Eye (tissue), 1 donor: ENCODE data around the gene SNRNP200.
A peak's percentile ranks its signal among the peaks of the same experiment; 100 is the strongest.

Experiments used
- DNase-seq: peaks from one replicate; pipeline ENCODE4 v3.0.0-alpha.2; 2015

The SNRNP200 gene

DNA sequence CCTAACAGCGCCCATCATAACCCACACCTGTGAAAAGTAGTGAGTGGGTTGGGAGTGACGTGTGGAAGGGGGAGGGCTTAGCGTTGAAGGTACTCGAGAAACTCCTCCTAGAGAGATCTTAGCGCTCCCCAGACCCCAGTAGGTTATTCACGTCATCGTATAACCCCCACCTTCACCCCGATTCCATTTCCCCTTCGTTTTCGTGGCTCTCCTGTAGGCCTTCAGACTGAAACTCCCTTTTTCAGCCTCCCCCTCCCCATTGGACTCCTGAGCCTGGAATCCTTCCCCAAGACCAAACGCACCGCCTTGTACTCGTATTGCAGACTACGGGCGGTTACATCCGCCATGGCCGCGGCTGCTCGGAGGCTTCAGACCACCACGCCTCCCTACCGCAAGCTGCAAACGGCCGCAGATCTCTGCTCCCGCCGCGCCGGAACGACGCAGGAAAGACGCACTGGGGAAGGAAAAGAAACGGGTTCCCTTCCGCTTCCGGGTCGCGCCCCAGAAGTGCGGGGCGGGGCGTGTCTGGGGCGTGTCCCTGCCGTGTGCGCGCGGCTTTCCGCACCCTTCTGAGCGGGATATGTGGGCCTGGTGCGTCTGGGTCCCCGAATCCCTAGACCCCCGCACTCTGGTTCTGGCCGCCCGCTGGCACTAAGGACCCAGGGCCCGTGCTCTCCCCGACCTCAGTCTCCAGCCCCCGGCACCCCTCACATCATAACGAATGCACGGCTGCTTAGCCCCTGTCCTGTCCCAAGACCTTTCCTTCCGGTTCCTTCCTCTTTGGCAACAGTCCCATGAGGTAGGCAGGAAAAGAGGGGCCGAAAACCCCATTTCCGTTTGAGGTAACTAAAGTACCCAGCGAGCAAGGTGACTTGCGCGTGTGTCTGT, at the start of gene SNRNP200:
Gene SNRNP200 (minus strand): TSS at position 456 of the 888 bp plus-strand sequence. CDS start 109 bp downstream, at position 347.
- DNase-seq: peak; percentile 95

DNA sequence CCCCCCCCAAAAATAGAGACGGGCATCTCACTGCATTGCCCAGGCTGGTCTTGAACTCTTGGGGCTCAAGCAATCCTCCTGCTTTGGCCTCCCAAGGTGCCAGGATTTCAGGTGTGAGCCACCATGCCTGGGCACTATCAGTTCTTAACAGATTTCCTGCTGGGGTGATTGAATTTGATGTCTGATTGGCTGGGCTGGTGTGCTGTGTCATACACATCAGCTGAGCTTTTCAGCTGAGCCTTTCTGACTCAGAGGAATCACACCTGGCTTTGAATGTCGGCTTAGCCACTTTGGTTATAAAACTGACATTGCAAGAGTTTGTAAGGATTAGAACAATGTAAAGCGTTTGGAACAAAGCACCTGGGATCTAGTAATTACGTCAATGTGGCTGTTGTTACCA, 49.1 kb upstream of the SNRNP200 start:
- no peak for DNase-seq

DNA sequence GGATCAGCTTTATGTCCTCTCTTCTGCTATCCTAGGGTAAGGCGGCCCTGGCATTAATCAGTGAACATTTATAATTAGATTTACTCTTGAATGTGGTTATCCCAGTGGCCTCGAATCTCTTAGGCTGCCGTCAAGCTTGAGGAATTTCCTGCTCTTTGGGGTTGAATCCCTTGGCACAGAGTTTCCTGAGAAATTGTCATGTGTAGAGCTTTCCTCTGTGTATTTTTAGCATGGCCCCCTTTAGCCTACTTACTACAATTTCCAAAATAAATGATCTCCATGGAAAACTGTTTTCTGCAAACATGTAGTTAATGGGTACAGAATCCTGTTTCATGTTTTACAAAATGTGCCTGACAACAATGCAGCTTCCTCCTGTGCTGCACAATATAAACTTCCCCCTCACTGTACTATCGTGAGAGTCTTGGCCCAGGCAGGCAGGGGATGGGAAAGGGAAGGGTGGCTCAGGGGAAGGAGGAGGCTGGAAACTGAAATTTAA, 48.3 kb upstream of the SNRNP200 start:
- peak; percentile 49 for DNase-seq

DNA sequence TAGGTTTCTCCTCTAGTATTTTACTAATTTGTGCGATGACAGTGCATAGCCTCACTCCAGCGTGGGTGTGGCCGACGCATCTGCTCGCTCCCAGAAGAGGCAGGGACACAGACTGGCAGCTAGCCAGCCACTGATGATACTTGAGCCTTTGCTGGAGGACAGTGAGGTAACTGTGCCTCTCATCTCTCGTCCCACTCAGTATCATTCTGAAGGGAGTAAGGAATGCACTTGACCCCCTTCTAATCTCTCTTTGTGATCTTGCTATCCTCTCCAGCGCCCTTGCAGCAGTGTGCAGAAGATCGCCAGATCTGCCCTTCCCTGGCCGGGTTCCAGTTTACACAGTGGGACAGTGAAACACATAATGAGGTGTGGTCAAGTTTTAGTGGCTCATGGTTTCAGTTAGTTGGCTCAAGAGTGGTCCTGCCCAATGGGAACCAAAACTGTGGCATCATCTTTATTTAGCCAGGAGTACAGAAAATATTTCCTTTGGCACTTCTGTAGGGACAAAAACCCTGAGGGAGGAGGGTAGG, 47.8 kb upstream of the SNRNP200 start:
- DNase-seq: peak; percentile 37

DNA sequence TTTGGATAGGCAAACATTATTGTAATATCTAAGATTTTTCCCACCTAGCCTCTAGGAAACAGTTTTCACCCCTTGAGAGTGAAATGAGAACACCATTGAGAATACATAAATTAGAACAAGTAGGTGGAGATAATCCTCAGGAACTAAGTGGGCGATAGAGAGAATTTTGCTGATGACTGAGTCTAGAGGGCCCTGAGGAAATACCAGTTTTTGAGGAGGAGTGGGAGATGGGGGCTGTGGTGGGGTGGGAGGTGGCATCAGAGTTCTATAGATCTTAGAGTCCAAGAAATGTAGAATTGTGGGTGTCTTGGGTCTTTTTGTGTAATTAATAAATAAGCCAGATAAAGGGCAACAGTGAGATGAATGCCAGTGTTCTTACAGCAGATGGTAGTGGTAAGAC, 42.0 kb upstream of the SNRNP200 start:
- no peak for DNase-seq

DNA sequence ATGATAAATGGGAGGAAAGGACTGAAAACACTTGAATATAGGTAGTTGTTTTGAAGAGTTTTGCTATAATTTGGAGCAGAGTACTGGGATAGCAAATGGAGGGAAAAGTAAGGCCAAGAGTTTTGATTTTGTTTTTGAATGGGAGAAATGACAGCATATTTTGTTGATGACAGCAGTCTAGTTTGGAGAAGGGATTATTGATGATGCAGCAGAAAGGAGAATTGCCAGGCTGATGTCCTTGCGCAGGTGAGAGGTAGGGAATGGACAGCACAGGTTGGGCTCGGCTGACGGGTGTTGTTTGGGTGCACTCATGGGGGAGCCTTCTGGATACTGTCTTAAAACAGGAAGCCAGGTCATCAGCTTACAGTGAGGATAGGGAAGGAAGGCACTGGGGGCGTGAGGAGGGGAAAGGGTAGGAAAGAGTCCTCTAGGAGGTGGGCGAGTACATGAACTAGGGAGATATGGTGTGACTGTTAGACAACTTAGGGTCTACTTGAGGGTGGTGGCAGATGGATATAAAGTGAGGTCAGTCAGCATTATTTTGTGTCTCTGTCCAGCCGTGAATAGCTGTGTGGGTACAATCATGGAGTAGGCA, 40.6 kb upstream of the SNRNP200 start:
- no peak for DNase-seq

DNA sequence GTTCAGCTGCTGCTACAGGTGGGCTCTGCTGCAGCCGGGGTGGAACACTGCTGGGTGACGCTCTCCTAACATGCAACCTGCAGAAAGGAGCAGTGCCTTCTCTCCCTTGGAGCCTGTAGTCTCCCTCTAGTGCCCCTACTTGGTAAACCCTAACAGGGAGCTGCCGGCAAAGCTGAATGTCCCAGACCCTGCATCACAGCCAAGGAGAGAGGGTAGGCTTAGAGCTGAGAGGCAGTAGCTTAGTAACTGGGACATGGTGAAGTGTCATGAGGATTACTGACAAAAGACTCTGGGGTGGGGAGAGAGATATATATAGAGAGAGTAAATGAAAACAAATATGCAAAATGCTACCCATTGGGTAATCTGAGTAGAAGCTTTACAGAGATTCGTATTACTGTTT, 40.1 kb upstream of the SNRNP200 start:
- no peak for DNase-seq

DNA sequence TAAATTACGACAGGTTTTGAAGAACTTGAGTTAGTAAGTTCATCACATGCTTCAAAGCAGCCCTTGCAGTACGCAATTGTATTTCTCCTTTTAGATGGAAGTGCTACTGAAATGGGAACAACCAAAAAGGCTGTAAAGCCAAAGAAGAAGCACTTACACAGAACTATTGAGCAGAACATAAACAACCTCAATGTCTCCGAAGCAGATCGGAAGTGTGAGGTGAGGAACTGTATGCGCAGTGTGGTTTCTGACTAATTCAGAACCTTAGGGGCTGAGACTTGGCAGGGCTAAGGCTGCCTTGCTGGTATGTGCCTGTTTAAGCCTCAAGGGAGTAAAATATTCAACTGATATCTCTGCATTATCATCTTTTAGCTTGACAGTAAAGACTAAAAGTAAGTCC, 38.7 kb upstream of the SNRNP200 start:
- no peak for DNase-seq

DNA sequence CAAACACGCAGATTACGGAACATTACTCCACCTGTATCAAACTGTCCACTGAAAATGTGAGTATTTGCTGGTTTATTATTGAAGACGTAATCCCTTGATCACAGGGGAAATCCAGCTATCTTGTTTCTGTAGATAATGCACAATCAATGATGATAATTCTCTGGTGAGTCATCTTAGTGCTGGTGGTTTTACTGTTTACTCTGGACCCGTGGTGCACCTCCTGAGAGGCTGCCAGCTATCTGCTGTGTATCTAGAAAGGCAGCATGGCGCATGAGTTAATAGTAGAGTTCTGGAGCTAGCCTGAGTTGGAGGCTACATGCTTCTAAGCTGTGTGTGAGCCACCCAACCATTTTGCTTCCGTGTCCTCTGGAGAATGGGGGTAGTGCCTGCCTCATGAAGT, 36.7 kb upstream of the SNRNP200 start:
- no peak for DNase-seq

DNA sequence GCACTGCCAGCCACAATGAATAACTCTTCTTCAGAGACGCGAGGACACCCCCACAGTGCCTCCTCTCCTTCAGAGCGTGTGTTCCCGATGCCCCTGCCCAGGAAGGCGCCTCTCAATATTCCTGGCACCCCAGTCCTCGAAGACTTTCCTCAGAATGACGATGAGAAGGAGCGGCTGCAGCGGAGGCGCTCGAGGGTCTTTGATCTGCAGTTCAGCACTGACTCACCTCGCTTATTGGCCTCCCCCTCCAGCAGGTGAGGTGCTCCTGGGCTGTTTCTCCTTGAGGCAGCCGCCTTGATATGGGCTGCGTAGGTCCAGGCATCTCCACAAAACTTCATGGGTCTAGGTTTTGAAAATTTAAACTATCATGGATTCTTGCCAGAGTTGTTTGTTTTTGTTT, 36.3 kb upstream of the SNRNP200 start:
- no peak for DNase-seq

DNA sequence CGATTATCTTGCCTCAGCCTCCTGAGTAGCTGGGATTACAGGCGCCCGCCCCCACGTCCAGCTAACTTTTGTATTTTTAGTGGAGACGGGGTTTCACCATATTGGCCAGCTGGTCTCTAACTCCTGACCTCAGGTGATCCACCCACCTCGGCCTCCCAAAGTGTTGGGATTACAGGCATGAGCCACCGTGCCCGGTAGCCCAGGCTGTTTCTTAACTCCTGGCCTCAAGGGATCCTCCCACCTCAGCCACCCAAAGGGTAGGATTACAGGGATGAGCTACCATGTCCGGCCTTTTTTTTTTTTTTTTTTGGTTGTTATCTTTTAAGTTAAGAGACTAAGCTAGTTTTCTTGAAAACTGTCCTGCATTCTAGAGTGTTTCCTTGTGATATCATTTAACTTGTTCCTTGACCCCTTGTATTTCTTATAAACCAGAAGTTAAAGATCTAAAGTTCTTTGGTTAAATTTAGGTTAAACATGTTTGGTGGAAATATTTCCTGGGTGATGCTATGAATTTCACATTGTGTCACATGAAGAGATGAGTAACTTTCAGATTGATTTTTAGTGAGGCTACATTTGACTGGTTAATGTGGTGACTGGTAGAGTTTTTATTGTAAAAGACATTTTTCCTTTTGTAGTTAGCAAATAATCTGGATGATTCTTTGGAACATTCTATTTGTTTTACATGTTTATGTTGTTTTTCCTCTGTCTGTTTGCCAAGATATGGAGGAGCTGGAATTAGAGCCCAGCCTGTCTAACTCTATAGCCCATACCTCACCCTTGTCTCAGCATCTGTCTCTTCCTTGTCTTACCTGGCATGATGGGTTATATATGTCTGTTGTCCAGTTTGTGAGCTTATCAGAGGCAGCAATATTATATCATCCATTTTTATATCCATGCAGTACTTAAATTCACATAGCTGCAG, 35.4 kb upstream of the SNRNP200 start:
- DNase-seq: no peak

DNA sequence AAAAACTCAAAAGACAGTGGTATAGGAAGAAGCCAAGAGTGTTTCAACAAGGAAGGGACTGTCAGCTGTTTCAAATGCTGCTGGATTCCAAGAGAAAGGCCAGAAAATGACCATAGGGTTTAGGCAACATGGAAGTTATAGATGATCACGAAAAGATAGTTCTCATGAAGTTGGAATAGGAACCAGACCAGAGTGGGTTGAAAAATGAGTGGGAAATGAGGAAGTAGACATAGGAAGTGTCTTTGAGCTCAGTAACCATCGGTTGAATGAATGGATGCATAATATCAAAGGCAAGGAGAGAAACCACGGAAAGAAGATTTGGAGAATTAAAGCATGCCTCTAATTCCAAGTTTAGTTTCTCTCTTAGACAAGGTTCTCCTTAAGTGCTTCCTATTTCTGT, 31.5 kb upstream of the SNRNP200 start:
- no peak for DNase-seq

DNA sequence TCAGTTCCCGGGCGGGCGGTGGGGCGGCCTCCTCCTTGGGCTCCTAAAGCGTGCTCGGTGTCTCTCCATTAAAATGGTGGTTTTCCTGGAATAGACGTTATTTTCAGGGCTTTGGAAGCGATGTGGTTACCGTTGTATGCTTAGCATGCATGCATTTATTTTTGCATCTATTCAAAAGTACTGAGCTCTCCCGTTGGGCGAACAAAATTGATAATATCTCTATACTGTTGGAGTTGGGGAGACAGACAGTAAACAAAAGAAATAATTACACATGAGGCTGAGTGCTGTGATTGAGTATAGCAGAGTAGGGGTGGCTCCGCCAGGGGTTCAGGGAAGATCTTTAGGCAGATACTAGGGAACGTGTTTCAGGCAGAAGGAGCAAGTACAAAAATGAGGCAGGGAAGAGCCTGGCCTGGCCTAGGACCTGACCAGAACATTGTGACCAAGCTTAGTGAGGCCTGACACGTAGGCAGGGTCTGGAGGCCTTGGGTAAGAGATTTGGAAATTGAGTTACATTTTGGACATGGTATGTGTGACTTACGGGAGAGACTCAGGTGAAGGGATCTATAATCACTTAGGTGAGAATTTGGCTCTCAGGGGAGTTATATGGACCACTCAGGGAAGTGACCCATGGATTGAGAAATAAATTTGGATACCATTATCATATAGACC, 30.9 kb upstream of the SNRNP200 start:
- no peak for DNase-seq

DNA sequence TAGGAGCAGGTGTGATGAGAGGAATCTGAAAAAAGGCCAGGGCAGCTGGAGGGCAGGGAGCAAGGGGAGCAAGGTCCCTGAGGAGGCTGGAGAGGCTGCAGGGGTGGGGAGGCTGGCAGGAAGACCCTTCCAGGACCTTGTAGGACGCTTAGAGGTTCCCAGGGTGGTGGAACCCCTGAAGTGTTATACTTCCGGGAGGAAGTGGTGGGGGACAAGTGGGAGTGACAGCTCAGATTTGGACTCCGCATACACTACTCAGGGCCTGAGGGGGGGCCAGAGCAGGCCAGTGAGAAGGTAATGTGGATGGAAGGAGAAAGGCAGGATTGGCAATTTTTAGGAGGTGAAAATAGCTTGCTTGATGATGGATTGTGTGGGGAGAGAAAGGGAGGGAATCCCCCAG, 28.4 kb upstream of the SNRNP200 start:
- DNase-seq: no peak

DNA sequence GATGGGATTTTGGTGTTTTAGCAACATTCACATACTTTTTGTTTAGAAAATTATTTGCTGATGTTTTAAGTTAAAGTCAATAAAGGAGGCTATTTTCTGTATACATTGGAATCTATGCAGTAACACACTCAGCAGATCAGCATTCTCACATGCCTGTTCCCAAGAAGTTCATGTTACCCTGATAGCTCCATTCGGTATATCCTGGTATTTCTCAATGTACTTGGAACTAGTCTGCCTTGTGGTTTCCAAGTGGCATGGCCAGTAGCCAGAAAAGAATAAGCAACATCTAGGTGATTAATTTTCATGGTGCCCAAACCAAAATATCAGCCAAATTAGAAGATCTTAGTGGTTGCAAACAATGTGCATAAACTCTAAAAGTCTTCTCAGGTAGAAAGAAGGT, 25.1 kb upstream of the SNRNP200 start:
- no peak for DNase-seq

DNA sequence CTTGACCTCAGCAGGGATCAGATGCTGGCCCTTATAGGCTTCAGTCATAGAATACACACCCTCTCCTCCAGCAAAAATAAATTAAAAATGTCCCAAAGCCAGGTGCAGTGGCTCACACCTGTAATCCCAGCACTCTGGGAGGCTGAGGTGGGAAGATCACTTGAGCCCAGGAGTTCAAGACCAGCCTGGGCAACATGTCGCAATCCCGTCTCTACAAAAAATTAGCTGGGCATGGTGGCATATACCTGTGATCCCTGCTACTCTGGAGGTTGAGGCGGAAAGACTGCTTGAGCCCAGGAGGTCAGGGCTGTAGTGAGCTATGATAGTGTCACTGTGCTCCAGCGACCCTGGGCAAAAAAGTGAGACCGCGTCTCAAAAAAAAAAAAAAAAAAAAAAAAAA, 24.5 kb upstream of the SNRNP200 start:
- no peak for DNase-seq

DNA sequence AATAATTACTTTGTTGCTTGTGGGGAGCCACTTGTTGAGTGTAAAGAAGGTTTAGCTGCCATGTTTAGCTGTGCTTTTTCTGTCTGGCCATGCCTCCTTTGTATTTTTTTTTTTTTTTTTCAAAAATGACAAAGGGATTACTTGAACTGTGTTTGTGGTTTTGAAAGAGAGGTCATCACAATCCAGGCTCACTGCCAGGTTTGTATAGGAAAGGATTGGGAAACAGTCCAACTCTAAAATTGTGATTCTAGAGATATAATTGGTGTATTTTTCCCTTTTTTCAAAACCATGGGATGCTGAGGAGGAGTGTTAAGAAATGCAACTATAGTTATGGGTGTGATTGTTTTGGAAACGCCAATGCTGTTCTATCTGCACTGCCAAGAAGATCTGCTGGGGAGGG, 24.1 kb upstream of the SNRNP200 start:
- no peak for DNase-seq

DNA sequence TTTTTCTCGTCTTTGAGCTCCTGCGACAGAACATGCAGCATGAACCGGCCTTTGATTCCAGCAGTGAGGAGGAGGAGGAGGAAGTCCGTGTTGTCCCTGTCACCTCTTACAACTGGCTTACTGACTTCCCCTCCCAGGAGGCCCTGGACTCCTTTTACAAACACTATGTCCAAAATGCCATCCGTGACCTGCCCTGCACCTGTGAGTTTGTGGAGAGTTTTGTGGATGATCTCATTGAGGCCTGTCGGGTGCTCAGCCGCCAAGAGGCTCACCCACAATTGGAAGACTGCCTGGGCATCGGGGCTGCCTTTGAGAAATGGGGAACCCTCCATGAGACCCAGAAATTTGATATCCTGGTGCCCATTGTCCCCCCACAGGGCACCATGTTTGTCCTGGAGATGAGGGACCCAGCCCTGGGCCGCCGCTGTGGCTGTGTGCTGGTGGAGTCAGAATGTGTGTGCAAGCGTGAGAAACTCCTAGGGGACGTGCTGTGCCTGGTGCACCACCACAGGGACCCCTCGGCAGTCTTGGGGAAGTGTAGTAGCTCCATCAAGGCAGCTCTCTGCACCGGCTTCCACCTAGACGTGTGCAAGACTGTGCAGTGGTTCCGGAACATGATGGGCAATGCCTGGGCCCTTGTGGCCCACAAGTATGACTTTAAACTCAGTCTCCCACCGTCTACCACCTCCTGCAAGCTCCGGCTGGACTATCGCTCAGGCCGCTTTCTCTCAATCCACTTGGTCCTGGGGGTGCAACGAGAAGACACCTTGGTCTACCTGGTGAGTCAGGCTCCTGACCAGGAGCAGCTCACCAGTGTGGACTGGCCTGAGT, 21.9 kb upstream of the SNRNP200 start:
- no peak for DNase-seq

DNA sequence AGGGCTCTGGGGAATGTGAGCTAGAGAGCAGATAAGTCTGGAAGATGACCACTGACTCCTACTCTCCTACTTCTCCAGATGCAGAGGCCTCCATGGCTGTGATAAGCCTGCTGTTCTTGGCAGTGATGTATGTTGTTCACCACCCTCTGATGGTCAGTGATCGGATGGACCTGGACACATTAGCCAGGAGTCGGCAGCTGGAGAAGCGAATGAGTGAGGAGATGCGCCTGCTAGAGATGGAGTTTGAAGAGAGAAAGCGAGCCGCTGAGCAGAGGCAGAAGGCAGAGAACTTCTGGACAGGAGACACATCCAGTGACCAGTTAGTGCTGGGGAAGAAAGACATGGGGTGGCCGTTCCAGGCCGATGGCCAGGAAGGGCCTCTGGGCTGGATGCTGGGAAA, 21.2 kb upstream of the SNRNP200 start:
- DNase-seq: no peak

DNA sequence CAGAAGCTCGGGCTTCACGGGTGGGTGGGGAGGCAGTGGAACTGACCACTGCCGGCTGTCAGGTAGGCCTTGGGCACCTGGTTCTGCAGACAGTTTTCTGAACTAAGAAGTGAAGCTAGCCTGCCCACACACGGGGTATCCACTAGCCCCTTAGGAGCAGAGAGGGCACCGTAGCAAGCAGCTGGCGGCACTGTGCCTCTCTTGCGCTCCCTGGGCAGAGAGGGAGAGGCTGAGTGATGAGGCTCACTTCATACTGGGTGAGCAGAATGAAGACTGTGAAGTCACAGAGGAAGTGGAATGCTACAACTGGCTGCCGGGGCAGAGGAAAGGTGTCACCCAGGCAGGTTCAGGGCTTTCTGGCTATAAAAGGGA, 20.5 kb upstream of the SNRNP200 start:
- DNase-seq: no peak
